Measurements from ENCODE around the gene PTGR1. TPM values are rescaled to one million over a fixed set of nuclear protein-coding genes. Genes with fewer than 3 reads are reported as not detected.

The PTGR1 gene
- total RNA-seq, 1 experiment from 2014 or later, result 20.9 TPM

- H3K4me1 ChIP-seq (ENCODE audit: insufficient read depth, low read length, poor library complexity, severe bottlenecking), result peaks cover 13% of the 10 kb centered on the region
- no peaks in the 10 kb centered on the region for H3K27me3 ChIP-seq (replicated peaks; ENCODE audit: insufficient read depth, low read depth, low read length, poor library complexity)
- no peak overlapping the region for H3K4me3 ChIP-seq (ENCODE audit: low read depth, low read length, poor library complexity, severe bottlenecking)
- no peak overlapping the region for H3K27ac ChIP-seq (ENCODE audit: low read depth, low read length, poor library complexity, severe bottlenecking)
- intact Hi-C loops (cut with micrococcal nuclease; ENCODE audit: unreplicated experiment), result no loop called here
- DNase-seq (ENCODE audit: low spot score), result no peak
- CTCF ChIA-PET, result no interaction called here
- no peaks in the 10 kb centered on the region for H3K36me3 ChIP-seq (ENCODE audit: insufficient read depth, low read length, poor library complexity, severe bottlenecking)
- H3K9me3 ChIP-seq (ENCODE audit: low read depth, low read length, poor library complexity, severe bottlenecking), result no peaks in the 10 kb centered on the region
- TF ChIP-seq, protein P1, sequence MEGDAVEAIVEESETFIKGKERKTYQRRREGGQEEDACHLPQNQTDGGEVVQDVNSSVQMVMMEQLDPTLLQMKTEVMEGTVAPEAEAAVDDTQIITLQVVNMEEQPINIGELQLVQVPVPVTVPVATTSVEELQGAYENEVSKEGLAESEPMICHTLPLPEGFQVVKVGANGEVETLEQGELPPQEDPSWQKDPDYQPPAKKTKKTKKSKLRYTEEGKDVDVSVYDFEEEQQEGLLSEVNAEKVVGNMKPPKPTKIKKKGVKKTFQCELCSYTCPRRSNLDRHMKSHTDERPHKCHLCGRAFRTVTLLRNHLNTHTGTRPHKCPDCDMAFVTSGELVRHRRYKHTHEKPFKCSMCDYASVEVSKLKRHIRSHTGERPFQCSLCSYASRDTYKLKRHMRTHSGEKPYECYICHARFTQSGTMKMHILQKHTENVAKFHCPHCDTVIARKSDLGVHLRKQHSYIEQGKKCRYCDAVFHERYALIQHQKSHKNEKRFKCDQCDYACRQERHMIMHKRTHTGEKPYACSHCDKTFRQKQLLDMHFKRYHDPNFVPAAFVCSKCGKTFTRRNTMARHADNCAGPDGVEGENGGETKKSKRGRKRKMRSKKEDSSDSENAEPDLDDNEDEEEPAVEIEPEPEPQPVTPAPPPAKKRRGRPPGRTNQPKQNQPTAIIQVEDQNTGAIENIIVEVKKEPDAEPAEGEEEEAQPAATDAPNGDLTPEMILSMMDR (conservative IDR thresholded peaks at IDR 0.05; ENCODE audit: low read depth, low read length), result no peak
- TF ChIP-seq EZH2 (IDR thresholded peaks at IDR 0.05; ENCODE audit: borderline replicate concordance, low read depth, low read length, poor library complexity, severe bottlenecking), result no peak
- BruUV-seq (replicated peaks), result no TSS peak
- POLR2A ChIA-PET (ENCODE audit: low non-redundant PET), result no interaction called here
These were observed 38.0 kb upstream of the PTGR1 start for GRCh38 chr9:111637421-111637950.

DNA sequence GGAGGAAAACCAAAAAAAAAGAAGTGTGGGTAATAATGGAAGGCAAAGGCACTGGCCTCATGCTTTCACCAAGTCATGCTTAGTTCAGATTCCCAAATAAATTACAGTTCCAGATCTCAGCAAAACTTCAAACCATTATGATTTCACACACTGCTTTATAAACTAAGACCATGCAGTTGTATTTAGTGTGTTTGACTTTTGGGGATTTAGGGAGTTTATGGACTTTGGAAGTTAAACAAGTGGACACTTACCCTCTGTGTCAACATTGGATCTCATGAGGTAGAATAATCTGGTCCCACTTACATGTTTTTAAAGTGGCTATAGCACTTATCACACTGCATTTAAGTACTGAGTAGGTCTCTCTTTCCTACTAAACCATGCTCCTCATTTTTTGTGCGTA, 35.4 kb upstream of the PTGR1 start:
- H3K4me1 ChIP-seq (ENCODE audit: insufficient read depth, low read length, poor library complexity, severe bottlenecking), result peaks cover 18% of the 10 kb centered on the region
- CTCF ChIA-PET, result no interaction called here
- no peaks in the 10 kb centered on the region for H3K36me3 ChIP-seq (ENCODE audit: insufficient read depth, low read length, poor library complexity, severe bottlenecking)
- BruUV-seq (replicated peaks), result no TSS peak
- no peaks in the 10 kb centered on the region for H3K27me3 ChIP-seq (replicated peaks; ENCODE audit: insufficient read depth, low read depth, low read length, poor library complexity)
- POLR2A ChIA-PET (ENCODE audit: low non-redundant PET), result no interaction called here
- H3K9me3 ChIP-seq (ENCODE audit: low read depth, low read length, poor library complexity, severe bottlenecking), result no peaks in the 10 kb centered on the region
- intact Hi-C loops (cut with micrococcal nuclease; ENCODE audit: unreplicated experiment), result no loop called here
- no peak for TF ChIP-seq EZH2 (IDR thresholded peaks at IDR 0.05; ENCODE audit: borderline replicate concordance, low read depth, low read length, poor library complexity, severe bottlenecking)
- TF ChIP-seq, protein P1 (conservative IDR thresholded peaks at IDR 0.05; ENCODE audit: low read depth, low read length), result no peak
- H3K27ac ChIP-seq (ENCODE audit: low read depth, low read length, poor library complexity, severe bottlenecking), result no peak overlapping the region
- no peak overlapping the region for H3K4me3 ChIP-seq (ENCODE audit: low read depth, low read length, poor library complexity, severe bottlenecking)
- DNase-seq (ENCODE audit: low spot score), result no peak

DNA sequence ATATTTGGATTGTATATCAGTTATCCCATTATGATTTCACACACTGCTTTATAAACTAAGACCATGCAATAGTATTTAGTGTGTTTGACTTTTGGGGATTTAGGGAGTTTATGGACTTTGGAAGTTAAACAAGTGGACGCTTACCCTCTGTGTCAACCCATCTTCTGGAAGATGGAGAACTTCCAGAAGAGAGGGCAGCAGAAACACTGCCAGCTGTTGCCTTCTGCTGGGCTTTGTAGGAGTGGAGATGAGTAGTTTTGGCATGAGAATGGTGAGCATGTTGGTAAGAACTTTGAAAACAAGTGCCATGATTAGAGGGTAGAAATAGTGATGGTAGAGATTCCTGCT, 33.9 kb upstream of the PTGR1 start:
- Histone ChIP-seq H3K4me1 (ENCODE audit: insufficient read depth, low read length, poor library complexity, severe bottlenecking) (peaks cover 18% of the 10 kb centered on the region), H3K36me3 (ENCODE audit: insufficient read depth, low read length, poor library complexity, severe bottlenecking) (no peaks in the 10 kb centered on the region), H3K27me3 (replicated peaks; ENCODE audit: insufficient read depth, low read depth, low read length, poor library complexity) (no peaks in the 10 kb centered on the region), H3K27ac (ENCODE audit: low read depth, low read length, poor library complexity, severe bottlenecking) (no peak overlapping the region), H3K4me3 (ENCODE audit: low read depth, low read length, poor library complexity, severe bottlenecking) (no peak overlapping the region), H3K9me3 (ENCODE audit: low read depth, low read length, poor library complexity, severe bottlenecking) (no peaks in the 10 kb centered on the region)
- BruUV-seq (replicated peaks), result no TSS peak
- CTCF ChIA-PET, result no interaction called here
- intact Hi-C loops (cut with micrococcal nuclease; ENCODE audit: unreplicated experiment), result no loop called here
- TF ChIP-seq, protein P1 (conservative IDR thresholded peaks at IDR 0.05; ENCODE audit: low read depth, low read length), result no peak
- no peak for DNase-seq (ENCODE audit: low spot score)
- POLR2A ChIA-PET (ENCODE audit: low non-redundant PET), result interaction anchor here (0.6 kb wide), 1 partner anchor 936 kb away, joined by 3 read pairs; no protein-coding TSS in a partner anchor

All from A673 (cell line).